NCI-H2107 (cell line): ENCODE results near the gene TNP2.

ENCODE experiments used
- DNase-seq: peaks from one replicate; lab custom pipeline; 2025; lab: John Stamatoyannopoulos, UW

The TNP2 gene

GRCh38 chr16:11256661-11257130 lies 12.4 kb downstream of the TNP2 start:
- no peak for DNase-seq

GRCh38 chr16:11255737-11256660 lies 13.1 kb downstream of the TNP2 start, which contains the start of gene SOCS1:
TSS of gene SOCS1 (minus strand) at chr16:11256204. CDS start at chr16:11255478, 726 bp downstream.
- DNase-seq = peak; percentile 69

- peak; percentile 25 for DNase-seq
Measured at GRCh38 chr16:11254913-11255736, 14.0 kb downstream of the TNP2 start.

GRCh38 chr16:11253995-11254912 lies 14.9 kb downstream of the TNP2 start:
- no peak for DNase-seq

GRCh38 chr16:11253009-11253994 lies 15.8 kb downstream of the TNP2 start:
- DNase-seq = no peak

- no peak for DNase-seq
Measured at GRCh38 chr16:11252482-11252931, 16.6 kb downstream of the TNP2 start.

GRCh38 chr16:11251525-11252481 lies 17.3 kb downstream of the TNP2 start:
- no peak for DNase-seq

- DNase-seq = no peak
Measured at GRCh38 chr16:11250786-11251524, 18.2 kb downstream of the TNP2 start.

- no peak for DNase-seq
Measured at GRCh38 chr16:11250091-11250785, 18.9 kb downstream of the TNP2 start.

- no peak for DNase-seq
Measured at GRCh38 chr16:11249233-11250061, 19.7 kb downstream of the TNP2 start.

GRCh38 chr16:11248133-11248532 lies 21.0 kb downstream of the TNP2 start:
- no peak for DNase-seq

- DNase-seq = no peak
Measured at GRCh38 chr16:11245988-11246387, 23.1 kb downstream of the TNP2 start.

- no peak for DNase-seq
Measured at GRCh38 chr16:11245222-11245737, 23.8 kb downstream of the TNP2 start.

- no peak for DNase-seq
Measured at GRCh38 chr16:11242658-11243057, 26.5 kb downstream of the TNP2 start.

- no peak for DNase-seq
Measured at GRCh38 chr16:11241480-11242204, 27.5 kb downstream of the TNP2 start.
